Glutamatergic neuron (in vitro differentiated cells): ENCODE data around the gene TMEM220. TPM values are rescaled to one million over a fixed set of nuclear protein-coding genes. Genes with fewer than 3 reads are reported as not detected.
A peak's percentile ranks its signal among the peaks of the same experiment; 100 is the strongest.

Experiments
- DNase-seq: peaks from one replicate; pipeline ENCODE4 v3.0.0; 2022
- H3K27ac Mint-ChIP-seq: one replicate; pipeline ENCODE4 v1.8.0; 2020; ENCODE audit warnings: mild to moderate bottlenecking, mixed read lengths, inconsistent platforms; ENCODE audit not compliant: unreplicated experiment
- H3K27me3 Mint-ChIP-seq: one replicate; pipeline ENCODE4 v1.8.0; 2020; ENCODE audit warnings: mild to moderate bottlenecking, moderate library complexity, mixed read lengths, inconsistent platforms; ENCODE audit not compliant: unreplicated experiment
- H3K36me3 Mint-ChIP-seq: one replicate; pipeline ENCODE4 v1.8.0; 2020; ENCODE audit warnings: mild to moderate bottlenecking, mixed read lengths, inconsistent platforms; ENCODE audit not compliant: unreplicated experiment
- H3K4me1 Mint-ChIP-seq: one replicate; pipeline ENCODE4 v1.8.0; 2020; ENCODE audit warnings: mild to moderate bottlenecking, low read depth, mixed read lengths, inconsistent platforms; ENCODE audit not compliant: unreplicated experiment
- H3K4me3 Mint-ChIP-seq: one replicate; pipeline ENCODE4 v1.8.0; 2020; ENCODE audit warnings: mild to moderate bottlenecking, mixed read lengths, inconsistent platforms; ENCODE audit not compliant: unreplicated experiment
- H3K9me3 Mint-ChIP-seq: one replicate; pipeline ENCODE4 v1.8.0; 2020; ENCODE audit warnings: mild to moderate bottlenecking, moderate library complexity, mixed read lengths, inconsistent platforms; ENCODE audit not compliant: unreplicated experiment
- CTCF ChIP-seq: fragments of 200-600 bp; sonication (generic); IDR thresholded peaks from one replicate; pipeline ENCODE4 v1.5.0; 2021; ENCODE audit not compliant: partially characterized antibody, unreplicated experiment
- total RNA-seq: library from RNA; stranded (reverse); fragmentation: NEBNext Ultra II Directional; extraction: Animal tissue kit (Norgen Biotek cat#: 25700); gene quantifications from one replicate; pipeline ENCODE4 v1.2.1, GENCODE V29; 2021; ENCODE audit not compliant: unreplicated experiment

TMEM220 gene
- total RNA-seq, 1 donor from 2014 or later: 1.6 TPM

DNA sequence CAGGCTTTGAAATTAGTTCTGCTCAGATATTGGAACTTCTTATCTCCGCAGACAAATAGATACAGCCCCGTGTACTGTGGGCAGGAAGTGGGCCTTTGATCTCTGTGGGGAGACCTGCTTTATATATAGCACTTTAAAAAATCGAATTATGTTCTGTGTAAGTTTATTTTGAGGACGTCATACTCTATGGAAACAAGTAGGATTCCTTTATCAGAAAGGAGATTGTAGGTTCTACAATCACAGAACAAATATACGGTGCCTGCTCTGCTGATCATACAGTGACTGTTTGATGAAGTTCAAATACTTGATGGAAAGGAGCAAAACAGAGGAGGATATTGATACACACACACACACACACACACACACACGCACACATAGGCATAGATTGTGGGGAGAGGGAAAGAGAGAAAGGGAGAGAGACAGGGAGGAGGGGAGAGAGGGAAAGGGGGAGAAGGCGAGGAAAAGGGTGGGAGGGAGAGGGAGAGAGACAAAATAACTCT is 14.7 kb upstream of the TMEM220 start:
- no peak for DNase-seq
- H3K27ac Mint-ChIP-seq: no peak overlapping the region
- peaks cover 8% of the 10 kb centered on the region for H3K4me1 Mint-ChIP-seq
- H3K4me3 Mint-ChIP-seq: no peak overlapping the region
- H3K36me3 Mint-ChIP-seq: peaks cover 4% of the 10 kb centered on the region
- peaks cover 3% of the 10 kb centered on the region for H3K27me3 Mint-ChIP-seq
- no peak for TF ChIP-seq CTCF
- H3K9me3 Mint-ChIP-seq: peaks cover 3% of the 10 kb centered on the region

DNA sequence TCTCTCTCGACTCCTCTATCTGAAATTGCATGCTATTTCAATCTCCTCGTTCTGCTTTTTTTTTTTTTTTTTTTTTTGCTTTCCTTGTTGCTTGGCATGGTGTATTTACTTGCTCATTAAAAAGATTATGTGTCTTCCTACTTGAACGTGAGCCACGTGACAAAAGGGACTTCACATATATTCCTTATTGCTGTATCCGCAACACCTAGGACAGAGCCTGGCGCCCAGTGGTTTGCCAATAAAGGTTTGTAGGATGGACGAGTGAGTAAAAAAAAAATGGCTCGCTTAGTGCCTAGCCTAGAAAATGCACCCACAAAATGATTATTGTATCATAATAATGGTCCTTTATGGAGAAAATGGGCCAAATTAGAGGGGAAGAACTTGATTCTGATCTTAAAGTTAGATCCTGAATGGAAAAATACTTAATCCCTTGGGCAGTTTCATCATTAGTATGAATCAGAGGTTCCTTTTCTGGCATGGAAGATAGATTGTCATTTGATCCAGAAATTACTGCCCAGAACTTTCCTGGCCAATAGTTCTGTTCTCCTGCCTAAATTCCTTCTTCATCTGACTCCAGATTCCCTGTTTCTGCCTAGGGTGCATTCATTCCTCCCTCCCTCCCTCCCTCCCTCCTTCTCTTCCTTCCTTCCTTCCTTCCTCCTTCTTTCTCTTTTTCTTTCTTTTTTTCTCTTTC is 13.6 kb upstream of the TMEM220 start:
- Mint-ChIP-seq H3K4me1 (peaks cover 9% of the 10 kb centered on the region), H3K4me3 (no peak overlapping the region), H3K27ac (no peak overlapping the region), H3K9me3 (peaks cover 2% of the 10 kb centered on the region), H3K27me3 (peaks cover 6% of the 10 kb centered on the region), H3K36me3 (no peaks in the 10 kb centered on the region)
- no peak for DNase-seq
- no peak for TF ChIP-seq CTCF

- Mint-ChIP-seq H3K4me1 (peaks cover 6% of the 10 kb centered on the region), H3K36me3 (no peaks in the 10 kb centered on the region), H3K9me3 (peaks cover 4% of the 10 kb centered on the region), H3K4me3 (no peak overlapping the region), H3K27me3 (peaks cover 6% of the 10 kb centered on the region), H3K27ac (no peak overlapping the region)
- TF ChIP-seq CTCF: no peak
- DNase-seq: no peak
Observed at GRCh38 chr17:10742431-10742830, 12.6 kb upstream of the TMEM220 start.

DNA sequence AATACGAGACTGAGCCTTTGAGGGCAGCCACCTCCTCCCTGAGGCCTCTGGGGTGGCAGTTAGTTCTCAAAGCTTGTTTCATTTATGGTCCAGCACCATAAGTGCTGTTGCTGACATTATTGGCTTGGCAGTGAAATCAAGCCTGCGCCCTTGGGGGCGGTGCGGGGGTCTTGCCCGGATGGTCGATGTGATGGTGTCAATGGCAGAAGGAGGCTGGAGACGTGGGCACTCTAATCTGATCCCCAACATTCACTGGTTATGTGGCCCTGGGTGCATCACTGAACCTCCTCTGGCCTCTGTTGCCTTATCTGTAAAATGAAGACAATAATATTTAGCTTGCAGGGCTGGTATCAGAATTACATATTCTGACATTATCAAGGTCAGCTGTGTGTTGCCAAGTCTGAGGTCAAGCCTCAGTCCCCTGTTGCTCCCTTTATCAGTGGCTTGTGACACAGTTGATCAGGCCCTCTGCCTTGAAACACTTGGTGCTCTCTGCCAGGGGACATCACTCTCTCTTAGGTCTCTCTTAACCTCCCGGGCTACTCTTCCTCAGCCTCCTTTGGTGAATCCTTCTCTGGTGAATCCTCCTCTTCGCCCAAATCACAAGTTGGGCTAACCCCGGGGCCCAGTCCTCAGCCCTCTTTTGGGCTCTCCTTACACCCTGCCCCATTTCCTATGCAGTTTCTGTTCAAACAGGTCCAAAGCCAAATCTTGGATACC is 11.8 kb upstream of the TMEM220 start:
- Mint-ChIP-seq H3K4me1 (peaks cover 8% of the 10 kb centered on the region), H3K36me3 (no peaks in the 10 kb centered on the region), H3K4me3 (no peak overlapping the region), H3K9me3 (peaks cover 4% of the 10 kb centered on the region), H3K27ac (no peak overlapping the region), H3K27me3 (peaks cover 6% of the 10 kb centered on the region)
- no peak for DNase-seq
- no peak for TF ChIP-seq CTCF

DNA sequence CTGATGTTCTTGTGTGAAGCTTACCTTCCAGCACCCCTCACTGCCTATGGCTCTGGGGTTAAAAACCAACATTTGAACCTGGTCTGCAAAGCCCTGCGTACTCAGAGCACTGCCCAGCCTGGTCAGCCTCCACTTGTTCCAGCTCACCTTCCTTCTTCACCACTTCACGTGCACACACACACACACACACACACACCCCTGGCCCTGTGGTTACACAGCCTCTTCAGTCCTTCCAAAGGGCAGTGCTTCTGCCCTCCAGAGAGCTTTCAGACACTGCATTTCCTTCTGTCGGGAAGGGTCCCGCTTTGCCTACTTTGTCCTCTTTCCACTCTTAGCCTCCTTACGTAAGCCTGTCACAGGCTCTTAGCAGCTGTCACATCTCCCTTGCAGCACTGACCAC is 9.6 kb upstream of the TMEM220 start:
- TF ChIP-seq CTCF: no peak
- peak; percentile 30 for DNase-seq
- Mint-ChIP-seq H3K36me3 (no peaks in the 10 kb centered on the region), H3K27me3 (peaks cover 5% of the 10 kb centered on the region), H3K9me3 (peaks cover 4% of the 10 kb centered on the region), H3K4me1 (peaks cover 8% of the 10 kb centered on the region), H3K4me3 (peak overlapping the region; percentile 77), H3K27ac (peak overlapping the region; percentile 94)
